OCI-M2 (cell line): ENCODE measurements around the gene P2RY2.
"Not testable (repeated sequence)": the region's sequence is repeated elsewhere in the genome, so short reads cannot be mapped to it uniquely, and the experiment has no call there.

ENCODE experiments used
- DNase-seq: peaks from one replicate; lab custom pipeline; 2025; ENCODE audit not compliant: unreplicated experiment; lab: John Stamatoyannopoulos, UW

P2RY2 gene

DNA sequence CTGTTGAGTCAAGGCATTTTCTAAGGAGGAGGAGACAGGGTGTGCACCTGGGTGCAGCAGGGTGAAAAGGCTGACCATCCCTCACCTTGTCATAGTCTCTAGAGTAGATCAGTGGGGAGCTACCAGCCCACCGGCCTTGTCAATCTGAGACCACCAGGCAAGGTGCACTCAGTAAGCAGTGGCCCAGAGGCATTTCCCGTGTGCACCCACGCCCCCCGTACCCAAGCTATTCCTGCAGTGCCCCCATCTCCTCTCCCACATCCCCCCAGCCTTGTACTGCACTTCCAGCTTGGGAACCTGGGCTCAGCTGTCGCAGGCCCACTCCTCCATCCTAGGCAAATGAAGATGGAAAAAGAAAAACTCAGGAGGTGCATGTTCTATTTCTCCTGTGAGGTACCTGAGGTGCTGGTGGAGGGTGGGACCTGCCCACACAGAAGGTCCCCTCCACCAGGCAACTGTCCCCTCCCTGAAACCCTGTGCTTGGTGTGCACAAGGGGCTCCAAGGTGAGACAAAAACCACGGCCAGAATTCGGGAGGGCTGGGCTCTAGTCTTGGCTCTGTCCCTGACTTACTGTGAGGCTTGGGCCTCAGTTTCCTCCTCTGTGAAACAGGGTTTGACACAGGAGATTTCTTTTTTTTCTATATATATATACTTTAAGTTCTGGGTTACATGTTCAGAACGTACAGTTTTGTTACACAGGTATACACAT is 8.4 kb downstream of the P2RY2 start:
- DNase-seq = no peak

DNA sequence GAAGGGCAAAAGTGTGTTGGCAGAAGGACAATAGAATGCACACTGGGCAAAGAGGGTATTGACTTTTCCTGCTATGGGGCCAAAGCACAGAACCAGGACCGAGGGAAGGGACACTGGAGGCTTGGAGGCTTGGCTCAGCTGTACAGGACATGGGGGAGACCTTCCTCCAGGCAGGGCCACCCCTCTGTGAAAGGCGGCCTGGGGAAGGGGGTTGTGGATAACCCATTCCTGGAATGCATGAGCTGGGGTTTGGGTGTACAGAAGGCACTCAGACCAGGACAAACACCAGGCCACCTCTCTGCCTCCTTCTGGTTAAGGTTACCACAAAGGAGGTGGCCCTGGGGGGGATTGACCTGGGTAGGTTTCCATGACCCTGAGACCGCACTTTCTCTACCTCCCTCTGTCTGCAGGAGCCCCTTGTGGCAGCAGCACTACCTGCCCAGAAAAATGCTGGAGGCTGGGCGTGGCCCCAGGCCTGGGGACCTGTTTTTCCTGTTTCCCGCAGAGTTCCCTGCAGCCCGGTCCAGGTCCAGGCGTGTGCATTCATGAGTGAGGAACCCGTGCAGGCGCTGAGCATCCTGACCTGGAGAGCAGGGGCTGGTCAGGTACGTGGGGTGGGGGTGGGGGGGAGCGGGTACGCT is 9.6 kb downstream of the P2RY2 start:
- no peak for DNase-seq

DNA sequence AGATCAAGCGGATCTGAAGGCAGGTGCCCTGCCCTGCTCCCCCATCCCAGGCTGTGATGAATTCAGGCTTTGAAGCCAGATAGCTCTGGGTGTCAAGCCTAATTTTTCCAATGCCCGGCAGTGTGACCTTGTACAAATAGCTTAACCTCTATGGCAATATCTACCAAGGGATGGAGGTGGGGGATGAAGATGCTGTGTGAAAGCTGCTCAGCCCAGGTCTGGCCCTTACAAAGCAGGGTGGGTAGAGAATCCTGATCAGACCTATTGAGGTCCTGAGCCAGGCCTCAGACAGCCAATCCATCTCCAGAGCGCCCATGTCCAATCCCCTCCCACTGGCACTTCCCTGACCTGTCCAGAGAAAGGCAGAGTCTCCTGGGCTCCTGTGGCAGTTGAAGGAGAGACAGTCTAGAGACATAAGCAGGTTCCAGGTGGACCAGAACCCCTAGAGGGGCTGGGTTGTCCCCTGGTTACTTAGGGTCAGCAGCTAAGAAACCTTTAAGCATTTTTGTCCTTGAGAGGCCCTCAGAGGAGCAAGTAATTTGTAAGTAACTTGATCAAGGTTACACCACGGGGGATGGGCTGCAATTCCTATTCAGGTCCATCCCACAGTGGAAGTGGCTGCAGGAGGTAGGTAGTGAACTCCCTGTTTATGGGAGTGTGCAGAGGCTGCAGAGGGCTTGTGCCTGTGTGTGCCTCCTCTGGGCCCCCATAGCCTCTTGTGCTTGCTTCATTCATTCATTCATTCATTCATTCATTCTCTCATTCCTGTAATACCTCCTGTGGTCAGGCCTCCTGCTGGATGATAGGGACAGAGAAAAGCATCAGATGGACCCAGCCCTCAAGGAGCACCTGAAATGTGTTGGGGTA is 10.4 kb downstream of the P2RY2 start:
- DNase-seq = no peak

DNA sequence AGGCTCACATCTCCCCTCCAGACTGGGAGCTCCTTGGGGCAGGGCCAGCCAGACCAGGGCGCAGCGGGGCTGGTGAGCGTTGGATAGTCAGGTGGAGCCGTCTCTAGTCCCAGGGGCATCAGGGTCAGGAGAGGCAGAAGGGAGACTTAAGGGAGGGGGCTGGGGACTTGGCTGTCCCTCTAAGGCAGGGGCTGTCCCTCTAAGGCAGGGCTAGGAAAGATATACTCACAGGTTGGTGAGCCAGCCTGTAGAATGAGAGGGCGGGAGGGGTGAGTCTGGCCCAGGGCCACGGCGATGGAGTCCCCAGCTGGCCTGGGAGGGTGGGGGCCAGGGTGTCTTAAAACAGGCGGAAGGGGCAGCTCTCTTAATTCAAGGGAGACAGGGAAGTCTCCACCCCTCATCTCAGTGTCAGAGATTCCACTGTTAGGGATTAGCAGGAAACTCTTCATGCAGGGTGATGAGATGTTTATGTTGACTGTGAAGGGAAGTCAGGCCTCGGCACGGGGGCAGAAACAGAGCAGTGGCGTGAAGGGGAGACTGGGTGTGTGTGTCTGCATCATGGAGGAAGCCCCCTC is 11.3 kb downstream of the P2RY2 start:
- DNase-seq = no peak

GRCh38 chr11:73229896-73230875 is 12.1 kb downstream of the P2RY2 start:
- DNase-seq = no peak

DNA sequence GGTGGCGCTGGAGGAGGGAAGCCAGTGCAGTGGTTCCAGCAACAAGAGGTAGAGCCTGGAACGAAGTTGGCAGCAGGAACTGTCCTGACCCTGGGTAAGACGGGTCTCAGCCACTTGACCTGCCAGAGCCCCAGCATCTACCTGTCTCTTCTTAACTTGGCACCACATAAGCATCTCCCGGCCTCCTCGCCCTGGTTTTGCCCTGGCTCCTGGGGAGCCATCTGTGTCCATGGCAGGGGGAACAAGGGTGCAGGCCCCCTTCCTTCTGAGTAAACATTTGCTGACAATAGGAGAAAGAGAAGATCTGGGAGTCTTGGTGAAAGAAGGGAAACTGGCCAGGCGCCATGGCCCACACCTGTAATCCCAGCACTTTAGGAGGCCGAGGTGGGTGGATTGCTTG is 12.8 kb downstream of the P2RY2 start:
- no peak for DNase-seq

GRCh38 chr11:73232487-73232886 is 14.4 kb downstream of the P2RY2 start:
- DNase-seq = not testable (repeated sequence)

DNA sequence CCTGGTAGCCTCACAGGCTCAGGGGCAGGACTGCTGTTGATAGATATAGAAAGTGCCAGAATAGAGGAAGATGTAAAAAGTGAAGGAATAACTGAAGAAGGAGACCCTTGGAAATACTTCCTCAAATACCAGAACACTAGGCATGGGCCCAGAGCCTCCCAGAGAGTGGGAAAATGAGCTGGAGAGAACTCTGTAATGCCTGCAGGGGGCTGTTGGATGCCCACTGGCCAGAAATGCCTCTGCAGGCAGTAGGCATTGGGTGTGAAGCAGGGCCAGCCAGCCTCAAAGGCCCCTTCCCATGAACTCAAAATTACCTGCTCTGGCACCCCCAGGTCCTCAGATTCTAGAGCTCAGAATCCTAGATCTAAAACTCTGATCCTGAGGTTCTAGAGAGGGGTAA is 15.1 kb downstream of the P2RY2 start:
- DNase-seq = no peak

DNA sequence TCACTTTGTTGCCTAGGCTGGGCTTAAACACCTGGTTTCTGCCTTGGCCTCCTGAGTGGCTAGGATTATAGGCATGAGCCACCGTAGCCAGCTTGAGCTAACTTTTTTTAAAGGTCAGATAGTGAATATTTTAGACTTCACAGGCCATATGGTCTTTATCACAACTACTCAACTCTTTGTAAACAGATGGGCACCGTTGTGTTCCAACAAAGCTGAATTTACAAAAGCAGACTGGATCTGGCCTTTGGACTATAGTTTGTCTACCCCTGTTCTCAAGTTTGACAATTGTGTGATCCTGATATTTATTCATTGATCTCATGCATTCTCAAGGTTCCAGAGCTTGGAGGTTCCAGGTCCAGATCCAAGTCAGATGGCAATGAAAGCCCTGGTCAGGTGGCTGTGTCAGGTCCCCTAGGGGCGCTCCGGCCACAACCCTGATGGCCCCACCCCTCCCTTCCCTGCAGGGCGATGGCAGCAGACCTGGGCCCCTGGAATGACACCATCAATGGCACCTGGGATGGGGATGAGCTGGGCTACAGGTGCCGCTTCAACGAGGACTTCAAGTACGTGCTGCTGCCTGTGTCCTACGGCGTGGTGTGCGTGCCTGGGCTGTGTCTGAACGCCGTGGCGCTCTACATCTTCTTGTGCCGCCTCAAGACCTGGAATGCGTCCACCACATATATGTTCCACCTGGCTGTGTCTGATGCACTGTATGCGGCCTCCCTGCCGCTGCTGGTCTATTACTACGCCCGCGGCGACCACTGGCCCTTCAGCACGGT is 15.8 kb downstream of the P2RY2 start:
- no peak for DNase-seq

DNA sequence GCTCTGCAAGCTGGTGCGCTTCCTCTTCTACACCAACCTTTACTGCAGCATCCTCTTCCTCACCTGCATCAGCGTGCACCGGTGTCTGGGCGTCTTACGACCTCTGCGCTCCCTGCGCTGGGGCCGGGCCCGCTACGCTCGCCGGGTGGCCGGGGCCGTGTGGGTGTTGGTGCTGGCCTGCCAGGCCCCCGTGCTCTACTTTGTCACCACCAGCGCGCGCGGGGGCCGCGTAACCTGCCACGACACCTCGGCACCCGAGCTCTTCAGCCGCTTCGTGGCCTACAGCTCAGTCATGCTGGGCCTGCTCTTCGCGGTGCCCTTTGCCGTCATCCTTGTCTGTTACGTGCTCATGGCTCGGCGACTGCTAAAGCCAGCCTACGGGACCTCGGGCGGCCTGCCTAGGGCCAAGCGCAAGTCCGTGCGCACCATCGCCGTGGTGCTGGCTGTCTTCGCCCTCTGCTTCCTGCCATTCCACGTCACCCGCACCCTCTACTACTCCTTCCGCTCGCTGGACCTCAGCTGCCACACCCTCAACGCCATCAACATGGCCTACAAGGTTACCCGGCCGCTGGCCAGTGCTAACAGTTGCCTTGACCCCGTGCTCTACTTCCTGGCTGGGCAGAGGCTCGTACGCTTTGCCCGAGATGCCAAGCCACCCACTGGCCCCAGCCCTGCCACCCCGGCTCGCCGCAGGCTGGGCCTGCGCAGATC is 16.5 kb downstream of the P2RY2 start:
- no peak for DNase-seq

DNA sequence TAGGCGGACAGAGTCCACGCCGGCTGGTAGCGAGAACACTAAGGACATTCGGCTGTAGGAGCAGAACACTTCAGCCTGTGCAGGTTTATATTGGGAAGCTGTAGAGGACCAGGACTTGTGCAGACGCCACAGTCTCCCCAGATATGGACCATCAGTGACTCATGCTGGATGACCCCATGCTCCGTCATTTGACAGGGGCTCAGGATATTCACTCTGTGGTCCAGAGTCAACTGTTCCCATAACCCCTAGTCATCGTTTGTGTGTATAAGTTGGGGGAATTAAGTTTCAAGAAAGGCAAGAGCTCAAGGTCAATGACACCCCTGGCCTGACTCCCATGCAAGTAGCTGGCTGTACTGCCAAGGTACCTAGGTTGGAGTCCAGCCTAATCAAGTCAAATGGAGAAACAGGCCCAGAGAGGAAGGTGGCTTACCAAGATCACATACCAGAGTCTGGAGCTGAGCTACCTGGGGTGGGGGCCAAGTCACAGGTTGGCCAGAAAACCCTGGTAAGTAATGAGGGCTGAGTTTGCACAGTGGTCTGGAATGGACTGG is 17.2 kb downstream of the P2RY2 start:
- DNase-seq = no peak

DNA sequence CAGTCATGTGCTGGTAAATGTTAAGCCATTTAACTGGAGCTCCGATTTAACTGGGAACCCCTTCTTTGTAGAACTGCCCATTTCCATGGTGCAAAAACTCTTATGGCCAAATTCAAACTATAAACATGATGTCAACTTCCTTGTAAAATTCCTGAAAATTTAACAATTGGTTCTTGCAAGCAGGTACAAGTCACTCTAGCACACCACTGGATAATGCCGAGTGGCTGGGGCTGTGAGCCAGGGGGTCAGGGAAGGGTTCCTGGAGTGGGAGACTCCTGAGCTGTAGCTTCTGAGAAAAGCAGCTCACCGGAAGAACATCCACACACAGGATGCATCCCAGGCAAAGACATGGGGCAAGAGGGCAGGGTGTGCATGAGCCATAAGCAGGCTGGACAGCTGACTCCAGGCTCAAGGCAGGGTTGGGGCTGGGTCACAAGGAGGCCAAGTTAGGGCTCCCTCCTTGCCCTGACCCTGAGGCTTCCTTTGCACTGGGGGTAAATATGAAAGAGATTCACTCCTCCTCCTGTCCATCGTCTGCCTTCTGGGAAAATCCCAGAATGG is 18.2 kb downstream of the P2RY2 start:
- no peak for DNase-seq

GRCh38 chr11:73236854-73237253 is 18.8 kb downstream of the P2RY2 start:
- no peak for DNase-seq

DNA sequence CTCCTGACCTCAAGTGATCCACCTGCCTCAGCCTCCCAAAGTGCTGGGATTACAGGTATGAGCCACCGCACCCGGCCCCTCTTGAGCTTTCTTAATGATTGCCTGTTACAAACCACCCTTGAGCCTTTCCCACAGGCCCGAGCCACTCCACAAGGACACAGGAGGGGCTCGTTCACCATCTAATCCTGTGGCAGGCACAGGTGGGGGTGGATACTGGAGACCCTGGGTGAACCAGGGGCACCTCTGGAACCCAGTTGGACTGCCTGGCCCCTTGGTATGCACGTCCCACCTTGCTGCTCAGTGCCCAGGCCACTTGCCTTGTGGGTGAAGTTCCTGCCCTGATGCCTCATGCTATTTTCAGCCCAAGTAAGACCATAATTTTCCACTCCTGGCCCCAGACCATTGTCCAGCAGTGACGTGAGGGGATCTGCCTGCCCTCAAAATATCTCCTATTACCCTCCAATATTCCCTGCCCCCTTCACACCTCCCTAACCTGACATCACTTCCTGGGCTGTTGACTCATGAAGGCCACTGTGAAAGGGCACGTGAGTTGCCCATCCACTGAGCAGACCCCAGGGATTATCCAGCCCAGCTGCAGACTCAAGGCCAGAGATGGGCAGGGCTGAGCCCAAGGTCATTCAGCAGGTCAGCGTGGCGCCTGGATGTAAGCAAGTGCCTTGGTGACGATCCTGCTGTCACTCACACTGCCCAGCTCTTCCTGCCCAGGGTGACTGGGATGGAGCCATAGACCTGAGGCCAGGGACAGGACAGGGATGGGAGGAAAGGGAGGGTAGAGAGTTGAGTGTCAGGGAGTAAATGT is 19.6 kb downstream of the P2RY2 start:
- DNase-seq = no peak

GRCh38 chr11:73239111-73239521 is 21.0 kb downstream of the P2RY2 start:
- no peak for DNase-seq

DNA sequence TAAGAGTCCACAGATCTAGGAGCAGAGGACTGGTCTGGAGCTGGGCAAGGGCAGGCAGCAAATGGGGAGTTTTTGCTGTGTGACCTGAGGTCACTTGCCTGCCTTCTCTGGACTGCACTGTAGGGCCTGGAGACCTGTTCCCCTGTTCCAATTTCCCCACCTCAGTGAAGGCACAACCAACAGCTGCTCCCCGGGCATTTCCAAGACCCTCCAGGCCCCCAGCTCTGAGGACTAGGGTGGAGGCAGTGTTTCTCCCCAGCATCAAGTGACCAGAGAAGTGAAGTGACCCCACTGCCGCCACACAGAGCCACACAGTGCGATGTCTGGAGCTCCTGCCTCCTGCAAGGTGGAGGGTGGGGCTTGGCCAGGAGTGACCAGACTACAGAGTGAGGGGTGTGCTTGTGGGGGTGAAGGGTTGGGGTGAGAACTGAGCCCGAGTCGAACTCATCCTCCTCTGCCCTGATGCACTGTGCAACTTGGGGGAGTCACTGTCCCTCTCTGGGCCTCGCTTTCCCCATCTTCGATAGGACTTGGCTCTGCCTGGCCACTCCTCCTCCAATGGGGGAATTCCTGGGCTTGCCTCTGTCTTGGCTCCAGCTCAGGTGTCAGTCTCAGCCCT is 21.6 kb downstream of the P2RY2 start:
- no peak for DNase-seq

DNA sequence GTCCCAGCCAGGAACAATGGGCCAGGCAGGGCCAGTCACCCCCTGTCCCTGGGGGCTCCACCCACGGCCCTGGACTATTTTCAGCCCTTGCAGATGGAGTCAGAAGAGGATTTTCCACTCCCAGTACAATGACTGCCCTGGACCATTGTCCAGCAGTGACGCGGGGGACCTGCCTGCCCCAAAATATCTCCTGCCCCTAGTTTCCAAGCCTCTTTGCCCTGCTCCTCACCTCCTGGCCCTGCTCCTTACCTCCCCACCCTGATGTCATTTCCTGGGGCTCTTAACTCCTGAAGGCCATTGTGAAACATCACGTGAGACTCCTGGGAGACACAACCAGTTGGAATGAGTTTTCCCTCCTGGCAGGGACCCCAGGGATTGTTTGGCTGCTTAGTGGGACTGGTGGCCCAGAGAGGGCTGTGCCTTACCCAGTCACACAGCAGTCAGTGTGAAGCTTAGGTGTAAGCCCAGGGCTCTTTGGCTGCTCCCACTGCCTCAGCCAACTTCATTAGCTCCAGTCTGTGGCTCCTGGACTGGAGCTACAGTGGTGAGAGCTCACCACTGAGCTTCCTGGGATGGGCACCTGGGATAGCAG is 22.2 kb downstream of the P2RY2 start:
- DNase-seq = no peak
